Middle frontal gyrus (tissue), 1 donor: ENCODE data around the gene ZG16.
"Not testable (repeated sequence)": the region's sequence is repeated elsewhere in the genome, so short reads cannot be mapped to it uniquely, and the experiment has no call there.

Experiments
- DNase-seq: peaks from one replicate; pipeline ENCODE4 v3.0.0-alpha.2; 2015; ENCODE audit warnings: low spot score; ENCODE audit errors: extremely low spot score

ZG16 gene

DNA sequence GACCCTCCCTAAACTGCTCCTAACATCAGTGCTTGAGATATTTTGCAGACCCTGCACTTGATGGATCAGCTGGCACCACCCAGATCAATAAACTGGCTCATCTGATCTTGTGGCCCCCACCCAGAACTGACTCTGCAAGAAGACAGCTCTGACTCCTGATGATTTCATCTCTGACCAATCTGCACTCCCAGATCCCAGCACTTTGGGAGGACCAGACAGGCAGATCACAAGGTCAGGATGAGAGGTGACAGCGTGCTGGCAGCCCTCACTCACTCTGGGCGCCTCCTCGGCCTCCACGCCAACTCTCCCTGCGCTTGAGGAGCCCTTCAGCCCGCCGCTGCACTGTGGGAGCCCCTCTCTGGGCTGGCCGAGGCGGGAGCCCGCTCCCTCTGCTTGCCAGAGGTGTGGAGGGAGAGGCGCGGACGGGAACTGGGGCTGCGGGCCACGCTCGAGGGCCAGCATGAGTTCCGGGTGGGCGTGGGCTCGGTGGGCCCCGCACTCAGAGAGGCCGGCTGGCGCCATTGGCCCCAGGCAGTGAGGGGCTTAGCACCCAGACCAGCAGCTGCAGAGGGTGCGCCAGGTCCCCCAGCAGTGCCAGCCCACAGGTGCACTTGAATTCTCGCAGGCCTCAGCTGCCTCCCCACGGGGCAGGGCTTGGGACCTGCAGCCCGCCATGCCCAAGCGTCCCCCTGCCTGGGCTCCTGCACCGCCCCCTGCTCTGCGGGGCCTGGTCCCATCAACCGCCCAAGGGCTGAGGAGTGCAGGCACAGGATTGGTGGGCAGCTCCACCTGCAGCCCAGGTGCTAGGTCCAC, 29.9 kb upstream of the ZG16 start:
- no peak for DNase-seq

GRCh38 chr16:29748760-29749149, 29.3 kb upstream of the ZG16 start:
- DNase-seq = not testable (repeated sequence)

- no peak for DNase-seq
Observed at GRCh38 chr16:29753516-29753915, 24.5 kb upstream of the ZG16 start.

DNA sequence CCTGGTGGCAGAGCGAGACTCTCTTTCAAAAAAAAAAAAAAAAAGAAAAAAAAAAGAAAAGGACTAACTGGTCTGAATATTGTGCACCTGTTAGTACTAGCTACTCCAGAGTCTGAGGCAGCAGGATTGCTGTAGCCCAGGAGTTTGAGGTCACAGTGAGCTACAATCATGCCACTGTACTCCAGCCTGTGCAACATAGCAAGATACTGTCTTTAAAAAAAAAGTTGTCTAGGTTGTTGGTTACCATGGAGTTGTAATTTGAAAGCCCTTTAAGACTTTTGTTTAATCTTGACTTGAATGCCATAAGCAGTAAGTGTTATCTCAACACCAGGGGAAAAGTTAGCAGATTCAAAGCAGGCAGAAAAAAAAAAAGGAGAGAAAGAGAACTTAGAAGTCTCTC, 21.4 kb upstream of the ZG16 start:
- no peak for DNase-seq

- not testable (repeated sequence) for DNase-seq
Observed at GRCh38 chr16:29757086-29757485, 21.0 kb upstream of the ZG16 start.

DNA sequence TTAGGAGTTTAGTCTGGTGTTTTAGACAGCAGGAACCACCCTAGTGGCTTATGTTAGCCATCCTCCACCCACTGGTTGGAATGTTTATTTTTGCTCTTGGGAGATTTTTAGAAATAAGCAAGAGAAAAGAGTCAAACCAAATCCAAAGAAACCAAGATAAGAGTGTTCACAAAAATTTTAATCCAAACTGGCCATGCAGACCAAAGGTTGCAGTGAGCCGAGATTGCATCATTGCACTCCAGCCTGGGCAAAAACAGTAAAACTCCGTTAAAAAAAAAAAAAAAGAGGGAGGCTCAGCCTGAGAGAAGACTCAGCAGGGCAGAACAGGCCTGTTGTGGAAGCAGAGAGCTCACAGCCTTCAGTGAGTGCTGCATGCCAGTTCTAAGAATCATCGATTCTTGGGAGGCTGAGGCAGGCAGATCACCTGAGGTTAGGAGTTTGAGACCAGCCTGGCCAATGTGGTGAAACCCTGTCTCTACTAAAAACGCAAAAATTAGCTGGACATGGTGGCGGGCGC, 20.0 kb upstream of the ZG16 start:
- no peak for DNase-seq

- no peak for DNase-seq
Observed at GRCh38 chr16:29760567-29761279, 17.3 kb upstream of the ZG16 start.

DNA sequence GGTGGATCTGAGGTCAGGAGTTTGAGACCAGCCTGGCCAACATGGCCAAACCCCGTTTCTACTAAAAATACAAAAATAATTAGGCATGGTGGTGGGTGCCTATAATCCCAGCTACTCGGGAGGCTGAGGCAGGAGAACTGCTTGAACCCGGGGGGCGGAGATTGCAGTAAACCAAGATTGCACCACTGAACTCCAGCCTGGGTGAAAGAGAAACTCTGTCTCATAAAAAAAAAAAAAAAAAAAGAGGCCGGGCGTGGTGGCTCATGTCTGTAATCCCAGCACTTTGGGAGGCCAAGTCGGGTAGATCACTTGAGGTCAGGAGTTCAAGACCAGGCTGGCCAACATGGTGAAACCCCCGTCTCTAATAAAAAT, 16.8 kb upstream of the ZG16 start:
- not testable (repeated sequence) for DNase-seq

DNA sequence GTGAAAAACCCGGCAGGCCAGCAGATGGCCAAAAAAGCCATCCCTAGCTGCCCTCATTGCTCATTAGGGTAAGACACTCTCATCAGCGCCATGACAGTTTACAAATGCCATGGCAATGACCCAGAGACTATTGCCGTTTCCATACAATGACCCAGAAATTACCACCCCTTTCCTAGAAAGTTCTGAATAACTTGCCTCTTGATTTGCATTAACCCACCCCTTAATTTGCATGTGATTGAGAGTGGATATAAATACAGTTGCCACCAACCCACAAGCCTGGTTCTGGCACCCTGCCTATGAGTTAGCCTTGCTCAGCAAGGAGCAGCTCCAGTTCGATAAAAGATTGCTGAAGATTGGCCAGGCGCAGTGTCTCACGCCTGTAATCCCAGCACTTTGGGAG, 16.2 kb upstream of the ZG16 start:
- DNase-seq = no peak

GRCh38 chr16:29763326-29763725, 14.7 kb upstream of the ZG16 start:
- DNase-seq = peak; percentile 24

DNA sequence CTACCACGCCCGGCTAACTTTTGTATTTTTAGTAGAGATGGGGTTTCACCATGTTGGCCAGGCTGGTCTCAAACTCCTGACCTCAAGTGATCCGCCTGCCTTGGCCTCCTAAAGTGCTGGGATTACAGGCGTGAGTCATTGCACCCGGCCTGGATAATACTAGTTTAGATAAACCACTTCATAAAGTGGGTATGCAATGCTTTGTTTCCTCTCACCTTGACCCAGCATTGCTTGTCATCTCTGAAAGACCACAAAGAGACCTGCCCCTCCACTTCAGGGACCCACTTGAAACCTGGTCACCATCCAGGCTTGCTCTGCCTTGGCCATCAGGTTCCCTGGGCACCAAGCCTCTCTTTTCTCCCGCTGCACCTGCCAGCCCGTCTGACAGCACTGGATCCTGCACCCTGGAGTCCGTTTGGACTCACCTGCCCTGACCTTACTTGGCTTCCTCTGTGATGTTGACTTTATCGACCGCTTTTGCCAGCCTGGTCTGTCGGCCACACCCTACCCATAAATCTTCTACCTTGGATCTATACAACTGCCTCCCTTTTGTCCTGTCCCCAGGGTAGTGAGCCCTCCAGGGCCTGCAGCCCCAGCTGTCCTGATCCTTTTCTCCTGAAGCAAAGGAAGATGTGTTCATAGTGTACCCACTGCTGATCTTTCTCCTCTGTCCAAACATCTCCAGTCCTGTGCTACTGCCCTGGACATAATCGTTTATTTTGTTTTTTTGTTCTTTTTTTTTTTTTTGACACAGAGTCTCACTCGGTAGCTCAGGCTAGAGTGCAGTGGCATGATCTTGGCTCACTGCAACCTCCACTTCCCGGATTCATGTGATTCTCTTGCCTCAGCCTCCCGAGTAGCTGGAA, 12.7 kb upstream of the ZG16 start:
- DNase-seq = no peak

- no peak for DNase-seq
Observed at GRCh38 chr16:29766571-29766970, 11.5 kb upstream of the ZG16 start.

DNA sequence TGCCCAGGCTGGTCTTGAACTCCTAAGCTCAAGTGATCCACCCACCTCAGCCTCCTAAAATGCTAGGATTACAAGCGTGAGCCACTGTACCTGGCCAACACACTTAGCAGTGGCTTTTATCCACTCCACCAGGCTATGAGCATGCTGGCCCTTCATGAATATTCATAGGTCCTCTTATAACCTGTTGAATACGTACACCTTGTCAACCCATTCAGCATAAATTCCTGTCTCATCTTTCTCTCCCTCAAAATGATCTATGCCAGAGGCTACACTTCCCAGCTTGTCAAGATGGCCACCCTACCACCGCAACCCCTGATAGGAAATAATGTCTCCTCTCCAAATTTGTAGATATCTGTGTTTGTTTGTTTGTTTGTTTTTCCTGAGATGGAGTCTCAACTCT, 11.0 kb upstream of the ZG16 start:
- DNase-seq = no peak

- DNase-seq = no peak
Observed at GRCh38 chr16:29769507-29769906, 8.5 kb upstream of the ZG16 start.

DNA sequence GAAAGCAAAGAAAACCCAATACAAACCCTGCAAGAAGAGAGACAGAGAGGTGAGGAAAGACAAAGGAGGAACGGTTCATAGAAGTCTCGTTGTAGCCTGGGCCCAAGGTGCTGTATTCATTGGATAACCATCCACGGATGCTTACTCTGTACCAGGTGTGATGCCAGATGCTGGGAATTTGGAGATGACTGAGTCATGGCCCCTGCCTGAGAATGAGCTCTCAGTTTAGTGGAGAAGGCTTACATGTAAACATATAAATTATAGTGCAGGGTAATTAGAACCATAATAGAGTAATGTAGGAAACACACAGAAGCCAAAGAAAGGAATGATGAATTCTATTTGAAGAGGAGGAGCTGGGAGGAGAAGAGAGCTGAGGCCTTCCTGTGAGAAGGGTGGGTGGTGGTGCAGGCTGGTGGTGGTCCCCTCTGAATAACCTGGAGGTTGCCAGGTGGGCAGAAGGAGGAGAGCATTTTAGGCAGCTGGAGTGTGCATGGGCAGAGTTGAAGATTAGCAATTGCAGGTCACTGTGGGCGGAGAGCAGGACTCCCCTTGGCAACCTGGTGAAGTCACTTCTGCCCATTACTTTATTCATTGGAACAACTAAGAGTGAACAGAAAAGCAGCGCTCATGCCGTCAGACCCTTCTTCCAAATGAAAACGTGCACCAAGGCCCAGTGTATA, 7.7 kb upstream of the ZG16 start:
- no peak for DNase-seq

DNA sequence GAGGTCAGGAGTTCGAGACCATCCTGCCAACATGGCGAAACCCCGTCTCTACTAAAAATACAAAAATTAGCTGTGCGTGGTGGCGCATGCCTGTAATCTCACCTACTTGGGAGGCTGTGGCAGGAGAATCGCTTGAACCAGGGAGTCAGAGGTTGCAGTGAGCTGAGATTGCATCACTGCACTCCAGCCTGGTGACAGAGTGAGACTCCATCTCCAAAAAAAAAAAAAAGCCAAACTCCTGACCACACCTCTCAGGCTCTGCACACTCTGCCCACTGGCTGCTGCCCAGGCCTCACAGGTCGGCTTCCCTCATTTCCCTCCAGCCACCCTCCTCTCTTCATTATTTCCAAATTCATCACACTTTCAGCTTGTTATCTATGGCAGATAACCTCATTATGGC, 5.7 kb upstream of the ZG16 start:
- not testable (repeated sequence) for DNase-seq

GRCh38 chr16:29774730-29775129, 3.3 kb upstream of the ZG16 start:
- DNase-seq = no peak

DNA sequence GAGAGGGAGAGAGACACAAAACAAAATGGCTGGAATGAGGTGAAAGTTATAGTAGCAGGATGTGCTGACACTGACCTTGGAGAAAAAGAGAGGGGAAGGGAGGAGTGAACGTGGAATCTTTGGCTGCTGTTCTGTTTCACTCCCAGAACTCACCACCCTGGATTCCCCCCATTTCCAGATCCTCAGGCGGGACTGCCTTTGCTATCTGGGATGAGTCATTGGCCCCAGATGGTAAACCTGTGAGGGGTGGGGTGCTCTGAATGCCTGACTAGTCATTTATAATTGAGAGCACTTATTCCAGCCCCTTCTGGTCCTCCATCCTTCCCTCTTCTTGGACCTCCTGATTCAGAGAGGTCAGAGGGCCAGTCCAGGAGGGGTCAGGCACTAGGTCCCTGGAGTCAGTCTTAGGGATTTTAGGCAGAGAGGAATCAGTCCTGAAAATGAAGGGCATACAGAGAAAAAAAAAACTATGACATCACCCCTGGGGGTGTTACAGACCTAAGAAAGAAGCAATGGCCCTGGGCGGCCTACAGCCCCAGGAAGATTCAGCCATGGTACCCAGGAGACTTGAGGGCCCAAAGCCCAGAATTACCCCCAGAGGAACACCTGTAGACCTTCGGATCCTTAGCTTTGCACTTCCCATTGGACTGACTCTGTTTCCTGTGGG, 2.2 kb upstream of the ZG16 start:
- no peak for DNase-seq

DNA sequence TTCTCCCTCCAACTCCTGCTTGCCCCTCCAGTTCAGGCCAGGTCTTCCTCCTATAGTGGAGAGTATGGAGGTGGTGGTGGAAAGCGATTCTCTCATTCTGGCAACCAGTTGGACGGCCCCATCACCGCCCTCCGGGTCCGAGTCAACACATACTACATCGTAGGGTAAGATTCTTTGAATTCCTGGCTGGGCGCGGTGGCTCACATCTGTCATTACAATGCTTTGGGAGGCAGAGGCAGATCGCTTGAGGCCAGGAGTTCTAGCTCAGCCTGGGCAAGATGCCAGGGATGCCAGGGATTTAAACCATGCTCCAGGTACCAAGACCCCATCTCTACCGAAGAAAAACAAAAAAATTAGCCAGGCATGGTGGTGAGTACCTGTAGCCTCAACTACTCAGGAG, 1.4 kb downstream of the ZG16 start:
- no peak for DNase-seq

DNA sequence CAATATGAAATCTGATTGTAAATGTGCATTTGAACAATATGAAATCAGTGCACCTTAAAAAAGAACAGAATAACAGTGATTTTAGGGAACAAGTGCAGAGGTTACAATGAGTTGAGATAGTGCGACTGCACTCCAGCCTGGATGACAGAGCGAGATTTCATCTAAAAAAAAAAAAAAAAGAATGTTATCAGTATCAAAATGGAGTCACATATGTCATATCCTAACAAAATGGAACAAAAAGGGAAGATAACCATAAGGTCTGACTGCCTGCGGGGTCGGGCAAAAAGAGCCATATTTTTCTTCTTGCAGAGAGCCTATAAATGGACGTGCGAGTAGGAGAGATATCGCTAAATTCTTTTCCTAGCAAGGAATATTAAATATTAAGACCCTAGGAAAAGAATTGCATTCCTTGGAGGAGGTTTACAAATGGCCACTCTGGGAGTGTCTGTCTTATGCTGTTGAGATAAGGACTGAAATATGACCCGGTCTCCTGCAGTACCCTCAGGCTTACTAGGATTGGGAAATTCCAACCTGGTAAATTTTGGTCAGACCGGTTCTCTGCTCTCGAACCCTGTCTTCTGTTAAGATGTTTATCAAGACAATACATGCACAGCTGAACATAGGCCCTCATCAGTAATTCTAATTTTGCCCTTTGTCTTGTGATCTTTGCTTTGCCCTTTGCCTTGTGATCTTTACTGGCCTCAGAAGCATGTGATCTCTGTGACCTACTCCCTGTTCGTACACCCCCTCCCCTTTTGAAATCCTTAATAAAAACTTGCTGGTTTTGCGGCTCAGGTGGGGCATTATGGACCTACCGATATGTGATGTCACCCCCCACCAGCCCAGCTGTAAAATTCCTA, 5.3 kb downstream of the ZG16 start:
- DNase-seq = not testable (repeated sequence)
